ENCODE measurements around the gene APLP2.
"Not testable (repeated sequence)": the region's sequence is repeated elsewhere in the genome, so short reads cannot be mapped to it uniquely, and the experiment has no call there.

Gene APLP2

DNA sequence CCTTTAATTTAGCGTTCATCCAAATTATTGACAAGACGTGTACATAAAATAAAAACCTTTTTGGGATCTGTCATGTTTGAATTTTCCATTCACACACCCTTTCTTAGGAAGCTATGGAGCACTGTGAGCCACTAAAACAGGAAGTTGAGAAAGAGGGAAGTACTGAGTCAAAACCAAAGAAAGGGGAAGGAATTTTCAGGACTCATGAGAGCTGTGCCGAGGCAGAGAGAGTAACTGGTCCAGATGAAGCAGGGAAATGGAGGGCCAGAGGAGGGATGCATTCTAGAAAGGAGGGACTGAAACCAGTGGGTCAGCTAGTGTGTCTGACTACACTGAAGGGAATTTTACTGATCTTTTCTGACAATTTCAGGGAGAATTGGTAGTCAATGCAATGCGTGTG lies 24.9 kb downstream of the APLP2 start:
- DNase-seq = peak; percentile 49

DNA sequence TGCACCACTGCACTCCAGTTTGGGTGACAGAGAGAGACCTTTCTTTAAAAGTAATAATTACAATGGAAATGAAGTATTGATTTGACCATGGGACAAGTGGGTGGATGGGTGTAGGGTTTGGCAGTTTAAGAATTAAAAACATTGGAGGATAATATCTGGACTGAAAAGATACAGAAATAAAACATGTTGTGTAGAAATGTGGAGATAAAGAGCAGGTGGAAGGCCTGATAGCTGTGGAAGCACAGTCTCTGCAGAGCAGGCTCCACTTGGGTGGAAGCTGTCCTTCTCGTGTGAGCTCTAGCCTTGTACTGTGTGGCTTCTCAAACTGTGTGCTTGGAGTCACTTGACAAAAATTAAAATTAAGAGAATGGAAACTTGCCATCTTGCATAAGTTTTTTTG lies 25.6 kb downstream of the APLP2 start:
- DNase-seq = peak; percentile 88

DNA sequence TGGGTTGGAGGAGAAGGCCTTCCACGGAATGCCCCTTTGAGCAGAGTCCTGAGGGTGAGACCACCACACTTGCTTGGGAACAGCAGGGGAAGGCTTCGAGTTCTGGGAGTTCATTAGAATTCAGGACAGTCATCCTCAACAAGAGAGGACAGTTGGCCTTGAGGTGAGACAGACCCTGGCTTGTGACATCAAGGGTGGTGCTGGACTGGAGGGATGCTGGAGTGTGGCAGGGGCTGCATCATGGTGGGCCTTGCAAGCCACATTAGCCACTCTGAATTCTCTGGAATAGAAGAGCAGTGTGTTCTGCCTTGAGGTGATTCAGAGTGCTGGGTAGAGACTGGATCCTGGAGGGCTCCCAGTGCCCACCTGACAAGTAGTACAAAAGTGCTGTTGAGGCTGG lies 26.3 kb downstream of the APLP2 start:
- no peak for DNase-seq

DNA sequence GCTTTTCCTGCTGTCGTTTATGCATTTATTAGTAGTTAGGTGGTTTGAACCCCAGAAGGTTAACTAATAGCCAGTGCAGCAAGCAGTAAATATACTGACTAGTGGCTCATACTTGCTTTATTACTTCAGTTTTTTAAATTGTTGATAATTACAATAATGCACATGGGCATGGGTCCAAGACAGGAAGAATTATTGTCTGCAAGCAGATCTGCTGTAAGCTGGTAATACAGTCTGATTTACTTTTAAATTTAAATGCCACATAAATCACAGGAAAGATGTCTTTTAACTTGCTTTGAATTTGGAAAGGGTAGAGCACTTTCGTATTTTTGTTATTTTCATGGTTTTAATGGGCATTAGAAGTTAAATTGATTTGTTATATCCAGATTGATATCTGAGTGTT lies 27.1 kb downstream of the APLP2 start:
- DNase-seq = no peak

DNA sequence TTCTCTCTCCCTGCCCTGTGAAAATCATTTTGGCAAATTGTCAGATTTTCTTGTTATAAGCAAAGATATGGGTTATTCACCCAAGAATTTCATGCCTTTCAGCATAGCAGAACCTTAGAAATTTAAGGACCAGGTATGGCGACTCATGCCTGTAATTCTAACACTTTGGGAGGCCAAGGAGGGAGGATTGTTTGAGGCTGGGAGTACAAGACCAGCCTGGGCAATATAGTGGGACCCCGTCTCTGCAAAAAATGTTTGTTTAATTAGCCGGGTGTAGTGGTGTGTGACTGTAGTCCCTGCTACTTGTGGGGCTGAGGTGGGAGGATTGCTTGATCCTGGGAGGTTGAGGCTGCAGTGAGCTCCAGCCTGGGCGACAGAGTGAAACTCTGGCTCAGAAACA lies 27.6 kb downstream of the APLP2 start:
- DNase-seq = no peak

DNA sequence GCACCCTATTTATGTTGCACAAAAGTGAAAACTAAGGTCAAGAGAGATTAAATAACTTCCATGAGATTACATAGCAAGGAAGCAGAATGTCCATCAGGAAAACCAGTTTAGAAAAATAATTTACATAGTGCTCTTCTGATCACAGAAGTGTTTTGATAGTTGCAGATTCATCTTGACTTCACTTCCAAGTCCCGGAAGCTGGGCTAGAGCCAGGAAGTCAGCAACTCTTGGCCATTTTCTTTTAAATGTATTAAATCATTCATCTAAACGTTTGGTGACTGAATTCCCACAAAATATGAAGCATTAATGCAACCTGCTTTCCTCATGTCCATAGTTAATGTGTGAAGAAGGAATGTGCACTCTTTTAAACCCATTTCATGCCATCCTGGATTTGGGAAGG lies 29.7 kb downstream of the APLP2 start:
- DNase-seq = no peak

DNA sequence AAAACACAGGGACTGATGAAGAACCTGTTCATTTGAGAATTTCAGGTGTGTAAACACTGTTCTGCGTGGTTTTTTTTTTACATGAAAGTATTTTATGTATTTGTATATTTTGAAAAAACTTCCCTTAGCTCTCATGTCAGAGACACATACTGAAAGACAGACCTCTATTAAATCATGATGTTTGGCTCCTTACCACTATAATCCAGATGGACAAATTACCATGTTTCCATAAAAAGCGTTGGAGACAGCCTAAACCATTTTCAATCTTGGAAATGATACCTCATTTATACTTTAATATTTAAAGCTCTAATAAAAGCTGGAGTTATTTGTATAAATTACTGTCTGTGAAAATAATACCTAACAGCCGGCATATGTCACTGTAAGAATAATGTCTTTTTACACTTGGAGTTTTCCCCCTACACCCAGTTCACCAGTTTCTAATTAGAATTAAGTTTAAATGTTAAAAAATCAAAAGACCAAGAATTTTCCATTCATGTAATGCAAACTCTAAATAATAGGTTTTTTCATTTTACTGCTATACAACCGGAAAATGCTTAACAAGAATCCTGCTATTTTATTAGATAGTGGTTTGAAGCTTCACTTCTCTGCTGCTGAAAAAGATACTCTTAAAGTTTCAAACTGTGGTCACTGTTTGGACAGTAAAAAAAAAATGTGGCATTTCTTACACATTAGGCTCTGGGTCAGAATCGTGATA lies 30.8 kb downstream of the APLP2 start:
- DNase-seq = no peak

DNA sequence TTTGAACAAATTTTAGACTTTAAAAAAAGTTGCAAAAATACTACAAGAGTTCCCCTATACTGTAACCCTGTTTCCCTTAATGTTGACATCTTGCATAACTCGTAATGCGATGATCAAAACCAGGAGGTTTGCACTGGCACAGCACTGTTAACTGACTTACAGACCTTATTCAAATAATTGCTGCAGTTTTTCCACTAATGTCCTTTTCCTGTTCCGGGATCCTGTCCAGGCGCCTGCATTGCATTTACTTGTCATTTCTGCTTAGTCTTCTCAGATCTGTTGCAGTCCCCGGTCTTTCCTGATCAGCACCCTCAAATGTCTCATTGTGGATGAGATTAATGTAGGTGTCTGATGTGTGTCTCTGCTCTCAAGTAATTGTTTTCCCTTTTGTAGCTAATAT lies 32.0 kb downstream of the APLP2 start:
- DNase-seq = no peak

DNA sequence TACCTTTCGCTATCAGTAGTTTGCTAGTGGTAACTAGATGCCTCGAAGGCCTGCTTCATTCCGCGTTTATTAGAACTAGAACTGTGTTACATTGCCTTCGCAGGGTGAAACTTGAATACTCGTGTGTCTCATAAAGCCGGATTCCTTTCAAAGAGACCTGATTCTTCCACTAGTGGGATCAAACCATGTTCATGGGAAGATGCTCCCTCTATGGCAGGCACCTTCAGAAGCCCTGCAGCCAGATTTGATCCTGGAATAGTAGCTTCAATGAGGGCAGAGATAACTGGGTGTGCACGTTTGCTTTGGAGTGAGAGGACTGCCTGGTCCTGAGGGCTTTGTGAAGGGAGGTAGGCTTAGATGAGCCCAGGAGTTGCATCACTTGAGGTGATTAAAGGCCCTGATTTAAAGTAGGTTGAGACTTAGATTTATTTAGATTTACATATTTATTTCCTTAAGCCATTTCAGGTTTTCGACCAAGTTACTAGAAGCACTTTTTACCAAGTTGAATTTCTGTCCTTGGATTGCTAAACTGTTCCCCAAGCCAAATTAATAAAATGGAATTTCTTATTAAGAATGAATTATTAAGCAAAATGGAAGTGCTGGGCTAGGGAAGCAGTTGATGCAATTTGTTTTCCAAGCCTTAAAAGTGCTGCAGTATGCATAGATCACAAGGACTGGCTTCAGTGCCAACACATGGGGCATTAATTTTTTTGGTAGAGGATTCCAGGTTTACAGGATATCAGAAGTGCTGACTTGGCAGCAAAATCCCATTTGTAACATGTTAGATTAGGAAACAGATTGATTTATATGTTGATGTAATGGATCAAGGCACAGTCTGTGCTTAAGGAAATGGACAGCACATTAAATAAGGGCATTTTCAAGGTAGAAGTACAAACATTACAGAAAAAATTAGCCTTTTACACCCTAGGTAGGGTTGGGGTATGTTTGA lies 32.9 kb downstream of the APLP2 start:
- no peak for DNase-seq

DNA sequence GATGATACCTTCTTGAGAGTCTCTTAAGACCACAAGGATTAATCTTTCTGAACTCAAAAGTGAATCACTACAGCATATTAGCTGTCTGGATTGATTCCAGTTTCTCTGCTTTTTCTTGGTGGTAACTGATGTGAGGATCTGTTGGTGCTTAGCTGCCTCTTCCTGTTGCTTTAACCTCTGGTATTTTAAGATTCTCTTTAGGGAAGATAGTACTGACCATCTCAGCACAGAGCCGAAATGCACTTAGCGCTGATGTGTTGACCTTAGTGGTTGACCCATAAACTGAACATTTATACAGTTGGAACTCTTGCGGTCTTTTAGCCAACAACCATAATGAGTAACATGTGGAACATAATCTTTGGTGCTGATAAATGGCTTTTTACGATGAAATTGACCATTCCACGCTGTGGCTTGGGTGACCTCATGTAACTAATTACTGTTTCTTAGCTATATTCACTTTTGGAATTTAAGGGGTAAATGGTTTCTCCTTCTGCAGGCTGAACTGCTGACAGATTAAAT lies 33.7 kb downstream of the APLP2 start:
- DNase-seq = no peak

DNA sequence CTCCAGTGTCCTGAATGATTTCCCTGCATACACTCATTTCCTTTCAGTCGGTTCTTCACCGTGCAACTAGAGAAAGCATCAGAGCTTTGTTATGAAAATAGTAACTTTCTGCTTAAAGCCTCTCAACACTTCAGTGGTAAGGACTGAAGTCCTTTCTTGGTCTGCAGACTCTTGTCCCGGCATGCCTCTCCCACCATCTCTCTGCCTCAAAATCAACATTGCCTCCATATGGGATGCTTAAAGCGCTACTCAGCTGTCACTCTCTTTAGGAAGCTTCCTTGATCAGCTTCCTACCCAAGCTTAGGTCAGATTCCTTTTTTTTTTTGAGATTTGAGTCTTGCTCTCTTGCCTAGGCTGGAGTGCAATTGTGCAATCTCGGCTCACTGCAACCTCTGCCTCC lies 36.7 kb downstream of the APLP2 start:
- DNase-seq = no peak

DNA sequence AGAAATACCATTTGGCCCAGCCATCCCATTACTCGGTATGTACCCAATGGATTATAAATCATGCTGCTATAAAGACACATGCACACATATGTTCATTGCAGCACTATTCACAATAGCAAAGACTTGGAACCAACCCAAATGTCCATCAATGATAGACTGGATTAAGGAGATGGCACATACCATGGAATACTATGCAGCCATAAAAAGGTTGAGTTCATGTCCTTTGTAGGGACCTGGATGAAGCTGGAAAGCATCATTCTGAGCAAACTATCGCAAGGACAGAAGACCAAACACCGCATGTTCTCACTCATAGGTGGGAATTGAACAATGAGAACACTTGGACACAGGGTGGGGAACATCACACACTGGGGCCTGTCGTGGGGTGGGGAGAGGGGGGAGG lies 39.0 kb downstream of the APLP2 start:
- not testable (repeated sequence) for DNase-seq

DNA sequence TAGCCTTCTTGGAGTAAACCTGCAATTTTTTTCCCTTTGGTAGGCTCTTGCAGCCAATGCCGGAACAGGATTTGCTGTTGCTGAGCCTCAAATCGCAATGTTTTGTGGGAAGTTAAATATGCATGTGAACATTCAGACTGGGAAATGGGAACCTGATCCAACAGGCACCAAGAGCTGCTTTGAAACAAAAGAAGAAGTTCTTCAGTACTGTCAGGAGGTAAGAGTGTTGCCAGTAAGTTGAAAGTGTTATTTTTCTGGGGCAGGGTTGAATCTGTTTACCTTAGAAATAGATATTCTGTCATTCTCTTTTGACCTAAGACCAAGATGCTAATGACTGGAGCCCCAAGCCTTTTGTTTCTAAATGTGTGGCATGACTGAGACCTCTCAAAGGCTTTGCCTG lies 39.7 kb downstream of the APLP2 start:
- DNase-seq = no peak

DNA sequence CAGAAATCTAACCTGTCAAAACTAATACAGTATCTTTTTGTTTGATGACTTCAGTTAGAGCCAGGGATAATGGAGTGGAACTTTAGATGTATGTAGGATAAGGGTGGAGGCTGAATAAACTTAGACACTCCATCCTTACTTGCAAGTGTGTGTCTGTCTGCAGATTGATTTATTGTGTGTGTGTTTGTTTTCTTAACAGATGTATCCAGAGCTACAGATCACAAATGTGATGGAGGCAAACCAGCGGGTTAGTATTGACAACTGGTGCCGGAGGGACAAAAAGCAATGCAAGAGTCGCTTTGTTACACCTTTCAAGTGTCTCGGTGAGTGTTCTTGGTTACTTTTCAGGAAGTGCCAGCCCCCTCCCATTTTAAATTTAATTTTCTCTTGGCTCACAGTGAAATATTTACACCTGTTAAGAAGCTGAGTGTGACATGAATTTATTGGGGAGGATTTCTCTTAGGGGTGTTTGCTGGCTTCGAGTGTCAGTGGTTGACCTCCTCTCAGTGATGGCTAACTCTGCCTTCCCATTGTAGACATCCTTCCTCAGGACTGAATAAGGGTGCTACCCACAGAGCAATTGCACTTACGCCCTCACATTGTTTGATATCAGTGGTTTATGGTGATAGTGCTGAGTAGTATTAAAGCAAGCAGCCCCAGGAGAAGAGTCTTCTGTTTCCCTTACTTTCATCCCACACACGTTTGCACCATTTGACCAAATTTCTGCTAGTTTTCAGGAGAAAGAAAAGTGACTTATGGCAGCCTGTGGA lies 40.8 kb downstream of the APLP2 start:
- no peak for DNase-seq

DNA sequence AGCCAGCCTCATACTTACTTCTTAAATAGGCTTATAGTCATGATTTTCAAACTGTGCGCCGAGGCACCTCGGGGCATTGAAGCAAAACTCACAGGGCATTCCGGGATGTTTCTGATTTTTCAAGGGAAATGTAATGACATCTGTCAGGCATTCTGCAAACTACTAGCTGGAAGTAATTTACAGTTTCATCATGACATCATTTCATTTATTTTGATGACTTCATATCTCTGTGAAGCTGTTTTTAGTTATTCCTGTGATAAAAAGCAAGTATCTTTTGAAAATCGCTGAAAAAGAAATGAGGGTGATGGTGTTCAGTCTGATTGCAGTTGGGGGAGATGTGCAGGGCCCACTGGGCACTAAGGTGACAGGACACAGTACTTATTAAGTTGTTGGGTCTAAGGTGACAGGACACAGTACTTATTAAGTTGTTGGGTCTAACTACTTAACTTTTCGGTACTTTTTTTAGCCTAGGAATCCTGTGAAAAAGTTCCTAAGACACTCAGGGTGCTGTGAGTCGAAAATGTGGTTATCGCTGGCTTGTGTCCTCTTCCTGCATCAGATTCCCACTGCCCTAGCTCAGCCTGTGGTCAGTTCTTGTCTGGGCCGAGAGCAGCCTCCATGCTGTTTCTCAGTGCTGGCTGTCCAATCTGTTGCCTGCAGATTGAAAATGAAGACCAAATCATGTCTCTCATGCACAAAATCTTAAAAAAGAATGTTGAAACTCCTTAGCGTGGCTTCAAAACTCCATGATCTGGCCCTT lies 42.6 kb downstream of the APLP2 start:
- no peak for DNase-seq

DNA sequence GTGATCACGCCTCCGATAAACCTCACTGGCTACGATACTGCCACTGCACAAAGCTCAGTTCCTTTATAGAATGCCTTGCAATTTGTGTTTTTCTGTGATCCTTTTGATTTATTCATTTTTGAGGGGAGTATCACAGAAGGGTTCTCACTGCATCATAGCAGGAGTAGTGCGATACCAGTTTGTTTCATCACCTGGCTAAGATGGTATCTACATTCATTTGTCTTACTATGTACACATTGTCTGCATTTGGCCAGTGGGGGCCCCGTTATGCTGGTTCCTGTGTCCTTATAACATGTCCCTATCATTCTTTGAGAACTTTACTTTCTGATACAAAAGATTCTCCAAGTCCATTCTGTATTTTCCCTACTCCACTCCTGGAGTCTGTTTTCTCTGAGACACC lies 44.6 kb downstream of the APLP2 start:
- no peak for DNase-seq

DNA sequence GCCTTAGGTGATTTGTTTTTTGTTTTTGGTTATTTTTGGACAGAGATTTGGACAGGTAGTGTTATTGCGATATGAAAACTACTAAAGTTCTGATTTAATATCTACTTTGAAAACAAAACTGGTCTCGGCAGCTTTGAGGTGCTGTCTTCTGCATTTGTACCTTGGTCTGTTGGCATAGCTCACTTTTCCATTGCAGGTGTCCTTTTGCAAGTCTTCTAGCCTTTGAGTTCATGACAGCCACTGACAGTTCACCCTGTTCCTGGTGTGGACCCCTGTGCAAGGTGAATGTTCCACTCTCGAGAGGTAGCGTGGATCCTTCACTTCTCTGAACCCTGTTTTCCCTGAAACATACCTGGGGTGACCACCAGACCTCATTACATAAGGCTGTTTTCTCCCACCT lies 45.0 kb downstream of the APLP2 start:
- no peak for DNase-seq

DNA sequence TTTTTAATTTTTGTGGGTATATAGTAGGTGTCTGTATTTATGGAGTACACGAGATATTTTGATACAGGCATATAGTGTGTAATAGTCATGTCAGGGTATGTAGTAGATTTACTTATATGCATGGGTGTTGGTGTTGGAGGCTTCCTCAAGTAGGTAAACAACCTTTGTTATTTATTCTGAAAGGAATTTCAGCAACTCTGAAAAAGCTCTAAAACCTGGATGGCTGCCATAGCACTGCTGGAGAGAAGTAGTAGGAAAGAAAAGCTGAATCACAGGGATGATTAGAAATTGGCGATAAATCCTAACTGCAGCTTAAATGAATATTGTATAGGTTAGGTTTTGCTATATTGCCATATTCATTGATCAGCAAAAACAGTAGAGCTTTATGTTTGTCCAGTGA lies 45.5 kb downstream of the APLP2 start:
- DNase-seq = no peak

DNA sequence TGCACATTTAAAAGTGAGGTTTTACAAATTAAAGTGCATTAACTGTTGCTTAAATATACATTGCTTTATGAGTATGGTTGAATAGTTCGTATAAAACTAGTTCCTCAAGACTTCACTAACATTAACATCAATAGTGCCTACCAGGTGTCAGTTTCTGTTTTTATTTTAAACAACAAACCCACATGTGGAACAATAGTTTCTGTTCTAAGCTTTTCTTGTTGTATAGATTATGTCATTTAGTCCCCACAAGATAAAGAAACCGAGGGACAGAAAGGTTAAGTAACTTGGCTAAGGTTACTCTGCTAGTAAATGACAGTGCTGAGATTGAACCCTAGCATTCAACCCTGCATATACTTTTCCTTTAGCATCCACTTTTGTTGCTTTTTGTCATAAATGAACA lies 48.5 kb downstream of the APLP2 start:
- no peak for DNase-seq

DNA sequence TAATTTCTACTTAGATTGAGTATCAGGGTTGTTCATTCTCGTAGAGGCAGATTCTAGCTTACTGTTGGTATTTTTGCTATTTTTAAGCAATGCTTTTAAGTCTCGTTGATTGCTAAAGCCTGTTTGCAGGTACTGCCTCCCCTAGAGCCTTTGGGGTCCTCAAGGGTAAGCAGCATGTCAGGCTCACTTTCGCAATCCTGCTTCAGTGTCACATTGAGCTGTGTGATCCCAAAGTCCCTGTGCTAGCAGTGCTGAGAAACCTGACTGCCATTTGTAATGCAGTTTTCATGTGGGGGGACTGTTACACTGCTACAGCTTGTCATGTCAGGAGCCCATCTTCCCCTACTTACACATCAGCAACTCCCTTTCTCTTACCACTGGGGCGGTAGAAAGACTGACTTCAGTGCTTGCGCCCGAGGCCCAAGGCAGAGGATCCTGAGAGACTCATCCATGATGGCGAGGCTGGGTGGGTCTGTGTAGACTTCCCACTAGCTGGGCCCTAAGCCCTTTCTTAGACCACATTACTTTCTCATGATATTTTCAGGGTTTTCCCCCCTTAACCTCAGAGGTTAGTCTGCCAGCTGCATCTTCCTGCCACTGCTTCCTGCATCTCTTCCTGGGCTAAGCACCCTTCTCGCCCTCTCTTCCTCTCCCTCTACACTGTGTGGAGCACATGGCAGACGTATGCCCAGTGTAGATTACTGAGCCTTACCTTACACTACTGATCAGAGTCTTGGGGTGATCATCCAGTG lies 49.1 kb downstream of the APLP2 start:
- DNase-seq = peak; percentile 31

DNA sequence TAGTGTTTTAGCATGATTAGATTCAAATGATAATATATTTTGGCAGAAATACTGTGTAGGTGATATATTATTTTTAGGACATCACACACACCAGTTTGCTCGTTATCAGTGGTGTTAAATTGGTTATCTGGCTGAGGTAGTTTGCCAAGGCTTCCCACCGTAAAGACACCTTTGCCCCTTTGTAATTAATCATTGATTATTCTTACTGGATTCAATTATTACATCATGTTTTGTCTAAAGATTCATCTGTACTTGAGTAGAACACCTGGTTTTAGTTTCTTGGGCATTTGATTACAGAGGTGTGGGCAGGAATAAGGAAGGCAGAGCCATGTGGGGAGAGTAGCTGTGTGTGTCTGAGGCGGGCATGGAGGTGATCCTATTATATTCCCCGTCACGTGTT lies 50.4 kb downstream of the APLP2 start:
- DNase-seq = no peak

DNA sequence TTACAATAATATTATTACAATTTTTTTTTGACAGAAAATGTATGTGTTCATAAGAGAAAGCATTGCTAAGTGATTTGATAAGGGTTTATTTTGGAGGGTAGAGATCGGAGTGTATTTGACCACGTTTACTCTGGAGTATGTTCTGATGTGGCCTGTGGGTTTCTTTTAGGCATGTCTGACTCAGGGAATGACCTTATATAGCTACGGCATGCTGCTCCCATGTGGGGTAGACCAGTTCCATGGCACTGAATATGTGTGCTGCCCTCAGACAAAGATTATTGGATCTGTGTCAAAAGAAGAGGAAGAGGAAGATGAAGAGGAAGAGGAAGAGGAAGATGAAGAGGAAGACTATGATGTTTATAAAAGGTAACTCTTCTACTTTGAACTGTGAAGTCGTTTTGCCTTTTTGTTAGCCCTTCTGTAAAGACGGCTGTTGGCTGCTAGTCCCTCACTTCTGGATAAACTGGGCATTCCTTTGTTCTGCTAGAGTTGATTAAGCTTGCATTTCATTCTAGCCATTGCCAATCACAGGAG lies 51.8 kb downstream of the APLP2 start:
- no peak for DNase-seq

All from hematopoietic multipotent progenitor cell treated with erythropoietin and hydrocortisone succinate and interleukin-3 and kit ligand, for 4 days (in vitro differentiated cells).